Fibroblast of villous mesenchyme (primary cell): ENCODE results near the gene RPTOR. TPM values are rescaled to one million over a fixed set of nuclear protein-coding genes. Genes with fewer than 3 reads are reported as not detected.

Experiments used
- DNase-seq: peaks from one replicate; pipeline ENCODE4 v3.0.0-alpha.2; 2010; ENCODE audit warnings: low read depth
- H3K4me3 ChIP-seq: 2 replicates; pipeline ENCODE4 v1.5.1; 2011; ENCODE audit warnings: low read depth, mild to moderate bottlenecking, low read length
- total RNA-seq: library from RNA; depleted of rRNA; stranded (reverse); fragments of >200 nt; gene quantifications from 2 replicates; pipeline ENCODE4 v1.2.3, GENCODE V29; 2012
- TF ChIP-seq, protein P1 (sequence below): IDR thresholded peaks from 2 replicates; pipeline ENCODE4 v1.5.1; 2012; ENCODE audit warnings: low read depth, mild to moderate bottlenecking, low read length; ENCODE audit not compliant: insufficient read depth

RPTOR gene
- total RNA-seq, 1 donor: 35.8 TPM

GRCh38 chr17:80952291-80952690 is 407.7 kb downstream of the RPTOR start:
- TF ChIP-seq, protein P1, sequence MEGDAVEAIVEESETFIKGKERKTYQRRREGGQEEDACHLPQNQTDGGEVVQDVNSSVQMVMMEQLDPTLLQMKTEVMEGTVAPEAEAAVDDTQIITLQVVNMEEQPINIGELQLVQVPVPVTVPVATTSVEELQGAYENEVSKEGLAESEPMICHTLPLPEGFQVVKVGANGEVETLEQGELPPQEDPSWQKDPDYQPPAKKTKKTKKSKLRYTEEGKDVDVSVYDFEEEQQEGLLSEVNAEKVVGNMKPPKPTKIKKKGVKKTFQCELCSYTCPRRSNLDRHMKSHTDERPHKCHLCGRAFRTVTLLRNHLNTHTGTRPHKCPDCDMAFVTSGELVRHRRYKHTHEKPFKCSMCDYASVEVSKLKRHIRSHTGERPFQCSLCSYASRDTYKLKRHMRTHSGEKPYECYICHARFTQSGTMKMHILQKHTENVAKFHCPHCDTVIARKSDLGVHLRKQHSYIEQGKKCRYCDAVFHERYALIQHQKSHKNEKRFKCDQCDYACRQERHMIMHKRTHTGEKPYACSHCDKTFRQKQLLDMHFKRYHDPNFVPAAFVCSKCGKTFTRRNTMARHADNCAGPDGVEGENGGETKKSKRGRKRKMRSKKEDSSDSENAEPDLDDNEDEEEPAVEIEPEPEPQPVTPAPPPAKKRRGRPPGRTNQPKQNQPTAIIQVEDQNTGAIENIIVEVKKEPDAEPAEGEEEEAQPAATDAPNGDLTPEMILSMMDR: no peak
- no peak overlapping the region for H3K4me3 ChIP-seq
- no peak for DNase-seq

GRCh38 chr17:80953471-80954315 is 409.1 kb downstream of the RPTOR start:
- DNase-seq: no peak
- H3K4me3 ChIP-seq: no peak overlapping the region
- TF ChIP-seq, protein P1: no peak

DNA sequence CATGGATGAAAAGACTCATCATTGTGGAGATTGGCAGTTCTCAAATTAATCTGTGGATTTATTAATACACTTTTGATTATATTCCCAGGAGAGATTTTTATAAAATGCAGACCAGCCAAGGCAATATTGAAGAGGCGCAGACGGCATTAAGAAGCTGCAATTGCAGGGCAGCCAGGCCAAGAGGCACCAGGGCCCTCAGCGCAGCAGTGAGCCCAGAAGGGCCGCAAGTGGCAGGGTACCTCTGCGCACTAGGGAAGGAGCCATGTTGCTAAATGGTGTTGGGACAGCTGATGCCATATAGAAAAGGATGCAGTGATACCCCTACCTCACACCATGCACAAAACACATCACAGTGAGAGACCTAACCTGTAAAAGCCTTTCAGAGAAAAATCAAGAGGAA is 410.4 kb downstream of the RPTOR start:
- H3K4me3 ChIP-seq: no peak overlapping the region
- TF ChIP-seq, protein P1: no peak
- DNase-seq: no peak

- TF ChIP-seq, protein P1: no peak
- DNase-seq: no peak
- H3K4me3 ChIP-seq: no peak overlapping the region
Observed at GRCh38 chr17:80955671-80956280, 411.1 kb downstream of the RPTOR start.

GRCh38 chr17:80956321-80957190 is 411.9 kb downstream of the RPTOR start:
- TF ChIP-seq, protein P1: no peak
- H3K4me3 ChIP-seq: no peak overlapping the region
- DNase-seq: no peak

- no peak overlapping the region for H3K4me3 ChIP-seq
- DNase-seq: no peak
- TF ChIP-seq, protein P1: no peak
Observed at GRCh38 chr17:80957461-80957941, 412.9 kb downstream of the RPTOR start.
